ENCODE data around the gene FAM13A. TPM values are rescaled to one million over a fixed set of nuclear protein-coding genes. Genes with fewer than 3 reads are reported as not detected.
"Not testable (repeated sequence)": the region's sequence is repeated elsewhere in the genome, so short reads cannot be mapped to it uniquely, and the experiment has no call there.

FAM13A gene
- total RNA-seq, 2 experiments from 2014 or later = 10.5 TPM

DNA sequence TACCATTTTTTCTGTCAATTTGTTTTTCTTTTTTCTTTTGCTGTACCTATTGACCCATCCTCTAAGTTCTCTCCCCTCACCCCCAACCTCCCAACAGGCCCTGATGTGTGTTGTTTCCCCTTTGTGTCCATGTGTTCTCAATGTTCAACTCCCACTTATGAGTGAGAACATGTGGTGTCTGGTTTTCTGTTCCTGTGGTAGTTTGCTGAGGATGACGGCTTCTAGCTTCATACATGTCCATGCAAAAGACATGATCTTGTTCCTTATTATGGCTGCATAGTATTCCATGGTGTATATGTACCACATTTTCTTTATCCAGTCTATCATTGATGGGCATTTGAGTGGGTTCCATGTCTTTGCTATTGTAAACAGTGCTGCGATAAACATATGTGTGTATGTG, 859 bp upstream of the FAM13A start:
- H3K36me3 Mint-ChIP-seq; DNase-seq; ATAC-seq (ENCODE audit: low read depth); POLR2A ChIA-PET; H3K27me3 Mint-ChIP-seq; H3K4me1 Mint-ChIP-seq; H3K4me3 Mint-ChIP-seq; H3K27ac Mint-ChIP-seq: not testable (repeated sequence)
- H3K9me3 Mint-ChIP-seq = peaks cover 14% of the 10 kb centered on the region

DNA sequence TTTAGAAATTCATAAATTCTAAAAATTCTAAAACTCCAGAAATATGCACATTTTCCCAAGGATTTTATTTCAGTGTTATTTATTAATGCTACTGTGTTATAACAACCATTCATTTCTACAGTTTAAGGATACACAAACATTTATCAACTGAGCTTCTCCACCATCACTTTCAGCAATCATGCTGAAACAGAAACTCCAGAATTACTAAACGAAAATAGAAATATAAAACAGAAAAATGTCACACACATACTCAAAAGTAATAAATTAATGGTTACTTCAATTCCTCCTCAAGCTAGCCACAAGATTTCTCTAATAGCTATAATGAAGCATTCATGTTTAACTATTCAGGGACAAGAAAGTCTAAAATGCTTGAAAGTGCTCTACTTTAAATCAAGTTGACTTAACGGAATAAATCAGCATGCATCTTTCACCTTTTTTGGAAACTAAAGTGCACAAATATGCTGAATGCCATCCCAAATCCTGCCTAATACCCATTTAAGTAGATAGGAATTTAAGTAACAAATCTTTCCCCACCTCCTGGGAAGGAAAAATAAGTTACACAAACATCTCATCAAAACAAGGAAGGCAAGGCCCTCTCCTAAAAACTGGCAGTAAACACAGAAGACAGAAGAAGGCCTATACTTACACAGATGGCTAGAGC, 563 bp downstream of the FAM13A start:
- H3K9me3 Mint-ChIP-seq = peaks cover 7% of the 10 kb centered on the region
- H3K27ac Mint-ChIP-seq = no peak overlapping the region
- POLR2A ChIA-PET = no interaction called here
- peaks cover 2% of the 10 kb centered on the region for H3K36me3 Mint-ChIP-seq
- DNase-seq (no peak), ATAC-seq (ENCODE audit: low read depth) (no peak)
- no peak overlapping the region for H3K4me3 Mint-ChIP-seq
- H3K27me3 Mint-ChIP-seq = peaks cover 3% of the 10 kb centered on the region
- peaks cover 7% of the 10 kb centered on the region for H3K4me1 Mint-ChIP-seq

DNA sequence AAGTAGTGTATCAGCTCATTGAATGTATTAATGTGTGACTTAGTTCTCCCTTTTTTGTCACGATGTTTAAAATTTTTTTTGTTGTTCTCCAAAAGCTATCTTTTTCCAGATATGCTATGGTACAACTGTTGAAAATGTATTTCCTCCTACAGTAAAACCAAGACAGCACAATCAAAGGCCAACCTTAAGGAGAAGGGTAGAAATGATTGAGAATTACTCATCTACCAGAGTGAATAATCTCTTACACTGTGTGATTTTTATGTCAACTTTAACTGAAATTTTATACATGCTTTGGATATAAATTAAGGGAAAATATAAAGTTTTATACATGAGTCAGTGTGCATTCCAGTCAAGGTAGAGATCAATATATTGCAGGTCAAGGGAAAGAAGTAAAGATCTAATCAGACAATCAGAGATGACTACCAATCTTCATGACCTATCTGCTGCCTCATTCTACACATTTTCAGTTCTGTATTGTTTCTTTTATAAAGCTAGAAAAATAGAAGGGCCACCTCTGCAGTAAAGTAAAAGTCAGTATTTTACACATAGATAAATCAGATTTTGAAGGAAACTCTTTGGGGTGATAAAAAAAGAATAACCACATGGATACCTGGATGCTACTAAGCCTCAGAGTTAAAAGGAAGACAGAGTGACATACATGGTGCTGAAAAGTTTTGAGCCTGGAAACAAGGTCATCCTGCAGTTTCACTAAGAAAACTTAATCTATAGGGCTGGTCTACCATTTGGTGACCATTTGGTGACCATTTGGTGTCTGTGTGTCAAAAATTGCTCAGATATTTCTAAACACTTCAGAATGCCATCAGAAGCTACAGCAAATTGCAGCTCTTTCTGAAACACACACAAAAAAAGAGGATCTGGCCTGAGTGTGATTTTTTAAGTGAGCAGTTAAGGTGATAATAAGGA, 1.6 kb downstream of the FAM13A start:
- DNase-seq = no peak
- no peak overlapping the region for H3K27ac Mint-ChIP-seq
- peaks cover 8% of the 10 kb centered on the region for H3K9me3 Mint-ChIP-seq
- POLR2A ChIA-PET = no interaction called here
- H3K36me3 Mint-ChIP-seq = peaks cover 2% of the 10 kb centered on the region
- no peak overlapping the region for H3K4me3 Mint-ChIP-seq
- H3K4me1 Mint-ChIP-seq = peaks cover 7% of the 10 kb centered on the region
- no peak for ATAC-seq (ENCODE audit: low read depth)
- peaks cover 6% of the 10 kb centered on the region for H3K27me3 Mint-ChIP-seq

GRCh38 chr4:89054627-89055026, 2.4 kb downstream of the FAM13A start:
- peaks cover 7% of the 10 kb centered on the region for H3K4me1 Mint-ChIP-seq
- H3K36me3 Mint-ChIP-seq = peaks cover 2% of the 10 kb centered on the region
- ATAC-seq (ENCODE audit: low read depth) (no peak), DNase-seq (no peak)
- POLR2A ChIA-PET = no interaction called here
- H3K27ac Mint-ChIP-seq = no peak overlapping the region
- peaks cover 6% of the 10 kb centered on the region for H3K27me3 Mint-ChIP-seq
- peaks cover 8% of the 10 kb centered on the region for H3K9me3 Mint-ChIP-seq
- no peak overlapping the region for H3K4me3 Mint-ChIP-seq

DNA sequence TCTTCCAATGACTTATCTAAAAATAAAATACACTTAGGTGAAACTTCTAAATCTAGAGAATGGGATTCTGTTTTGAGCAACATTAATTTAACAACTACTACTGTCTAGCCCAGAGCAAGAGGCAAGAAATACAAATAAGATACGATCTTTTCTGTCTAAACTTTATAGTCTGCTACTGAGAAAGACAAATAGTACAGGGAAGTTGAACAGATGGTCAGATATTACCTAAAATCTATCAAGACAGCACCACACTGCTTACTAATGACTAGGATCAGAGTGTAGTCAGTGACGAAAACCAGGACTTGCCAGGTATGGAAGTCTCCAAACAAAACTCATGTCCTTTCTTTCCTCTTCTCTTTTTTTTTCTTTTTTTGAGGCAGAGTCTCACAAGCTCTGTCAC, 7.1 kb downstream of the FAM13A start:
- POLR2A ChIA-PET = no interaction called here
- ATAC-seq (ENCODE audit: low read depth) = no peak
- no peak overlapping the region for H3K27ac Mint-ChIP-seq
- H3K9me3 Mint-ChIP-seq = peaks cover 4% of the 10 kb centered on the region
- H3K36me3 Mint-ChIP-seq = no peaks in the 10 kb centered on the region
- no peaks in the 10 kb centered on the region for H3K4me1 Mint-ChIP-seq
- no peak for DNase-seq
- H3K4me3 Mint-ChIP-seq = no peak overlapping the region
- H3K27me3 Mint-ChIP-seq = peaks cover 6% of the 10 kb centered on the region

DNA sequence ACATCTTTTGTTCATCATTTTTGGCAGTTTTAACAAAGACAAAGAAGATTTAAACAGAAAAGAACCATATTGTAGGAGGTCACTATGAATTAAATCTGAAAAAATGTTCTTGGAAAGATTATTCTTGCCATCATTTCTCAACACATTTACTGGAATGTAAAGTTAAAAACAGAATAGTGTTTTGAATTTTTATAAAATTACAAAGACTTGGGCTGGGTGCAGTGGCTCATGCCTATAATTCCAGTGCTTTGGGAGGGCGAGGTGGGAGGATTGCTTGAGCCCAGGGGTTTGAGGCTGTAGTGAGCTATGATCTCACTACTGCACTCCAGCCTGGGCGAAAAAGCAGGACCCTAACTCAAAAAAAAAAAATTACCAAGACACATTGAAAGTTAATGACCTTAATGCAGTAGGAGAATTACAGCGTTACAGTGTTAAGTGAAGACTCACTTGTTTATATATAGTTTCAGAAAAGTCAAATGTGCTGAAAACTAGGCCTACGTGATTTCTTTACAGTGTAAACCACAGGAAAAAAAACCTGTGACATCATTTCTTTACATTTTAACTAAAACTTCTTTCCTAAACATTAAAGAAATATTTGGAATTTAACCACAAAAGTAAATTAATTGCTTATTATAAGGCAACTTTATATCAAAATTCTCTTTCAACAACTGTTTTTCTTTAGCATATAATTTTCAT, 7.9 kb downstream of the FAM13A start:
- Mint-ChIP-seq H3K36me3 (no peaks in the 10 kb centered on the region), H3K4me3 (no peak overlapping the region), H3K27ac (no peak overlapping the region), H3K9me3 (peaks cover 7% of the 10 kb centered on the region), H3K4me1 (no peaks in the 10 kb centered on the region), H3K27me3 (peaks cover 9% of the 10 kb centered on the region)
- DNase-seq (no peak), ATAC-seq (ENCODE audit: low read depth) (no peak)
- POLR2A ChIA-PET = no interaction called here

- Mint-ChIP-seq H3K36me3 (no peaks in the 10 kb centered on the region), H3K9me3 (peaks cover 3% of the 10 kb centered on the region), H3K27ac (no peak overlapping the region), H3K4me1 (no peaks in the 10 kb centered on the region), H3K4me3 (no peak overlapping the region), H3K27me3 (peaks cover 7% of the 10 kb centered on the region)
- POLR2A ChIA-PET = no interaction called here
- ATAC-seq (ENCODE audit: low read depth) (no peak), DNase-seq (no peak)
Observed at GRCh38 chr4:89044147-89044900, 12.7 kb downstream of the FAM13A start.

- H3K27me3 Mint-ChIP-seq = peaks cover 7% of the 10 kb centered on the region
- POLR2A ChIA-PET = no interaction called here
Observed at GRCh38 chr4:89042055-89042454, 14.9 kb downstream of the FAM13A start.

GRCh38 chr4:89039730-89040338, 17.2 kb downstream of the FAM13A start:
- no peak overlapping the region for H3K27ac Mint-ChIP-seq
- peaks cover 7% of the 10 kb centered on the region for H3K27me3 Mint-ChIP-seq
- DNase-seq (no peak), ATAC-seq (ENCODE audit: low read depth) (no peak)
- POLR2A ChIA-PET = no interaction called here
- no peaks in the 10 kb centered on the region for H3K4me1 Mint-ChIP-seq
- peaks cover 4% of the 10 kb centered on the region for H3K36me3 Mint-ChIP-seq
- peaks cover 8% of the 10 kb centered on the region for H3K9me3 Mint-ChIP-seq
- no peak overlapping the region for H3K4me3 Mint-ChIP-seq

More at GRCh38 chr4:89042055-89042454, 14.9 kb downstream of the FAM13A start:
- peaks cover 2% of the 10 kb centered on the region for H3K36me3 Mint-ChIP-seq
- ATAC-seq (ENCODE audit: low read depth) (no peak), DNase-seq (no peak)
- H3K4me1 Mint-ChIP-seq = no peaks in the 10 kb centered on the region
- H3K27ac Mint-ChIP-seq = no peak overlapping the region
- peaks cover 3% of the 10 kb centered on the region for H3K9me3 Mint-ChIP-seq
- no peak overlapping the region for H3K4me3 Mint-ChIP-seq

DNA sequence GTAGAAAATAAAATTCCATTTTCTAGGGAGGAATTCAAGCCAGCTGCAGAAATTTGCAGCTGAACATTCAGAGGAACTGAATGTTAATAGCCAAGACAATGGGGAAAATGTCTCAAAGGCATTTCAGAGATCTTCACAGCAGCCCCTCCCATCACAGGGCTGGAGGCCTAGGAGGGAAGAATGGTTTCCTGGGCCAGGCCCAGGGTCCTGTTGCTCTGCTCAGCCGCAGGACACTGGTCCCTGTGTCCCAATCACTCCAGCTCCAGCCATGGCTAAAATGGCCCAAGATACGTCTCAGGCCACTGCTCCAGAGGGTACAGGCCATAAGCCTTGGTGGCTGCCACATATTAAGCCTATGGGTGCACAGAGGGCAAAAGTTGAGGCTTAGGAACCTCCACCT, 20.4 kb downstream of the FAM13A start:
- Mint-ChIP-seq H3K27ac (no peak overlapping the region), H3K4me1 (no peaks in the 10 kb centered on the region), H3K4me3 (no peak overlapping the region), H3K9me3 (peaks cover 5% of the 10 kb centered on the region), H3K27me3 (no peaks in the 10 kb centered on the region), H3K36me3 (peaks cover 4% of the 10 kb centered on the region)
- ATAC-seq (ENCODE audit: low read depth) (no peak), DNase-seq (no peak)
- POLR2A ChIA-PET = no interaction called here

DNA sequence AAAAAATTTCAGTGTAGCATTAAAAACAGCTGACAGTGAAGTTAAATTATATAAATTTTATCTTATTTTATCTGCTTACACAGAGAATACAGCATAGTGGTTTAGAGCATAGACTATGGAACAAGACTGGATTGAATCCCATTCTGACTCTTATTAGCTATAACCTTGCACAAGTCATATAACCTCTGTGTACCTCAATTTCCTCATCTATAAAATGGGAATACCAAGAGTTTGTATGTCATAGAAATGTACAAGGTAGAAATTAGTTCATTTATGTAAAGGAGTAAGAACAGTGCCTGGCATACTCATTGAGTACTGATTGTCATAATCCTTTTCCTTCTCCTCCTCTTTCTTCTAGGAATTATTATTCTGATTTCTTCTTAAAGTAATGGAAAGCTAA, 25.7 kb downstream of the FAM13A start:
- Mint-ChIP-seq H3K4me1 (peaks cover 1% of the 10 kb centered on the region), H3K27me3 (peaks cover 7% of the 10 kb centered on the region), H3K27ac (no peak overlapping the region), H3K36me3 (peaks cover 2% of the 10 kb centered on the region), H3K9me3 (peaks cover 5% of the 10 kb centered on the region), H3K4me3 (no peak overlapping the region)
- POLR2A ChIA-PET = no interaction called here
- no peak for ATAC-seq (ENCODE audit: low read depth)
- DNase-seq = no peak

GRCh38 chr4:89029591-89029990, 27.4 kb downstream of the FAM13A start:
- Mint-ChIP-seq H3K9me3 (no peaks in the 10 kb centered on the region), H3K27ac (no peak overlapping the region), H3K4me3 (no peak overlapping the region), H3K27me3 (peaks cover 7% of the 10 kb centered on the region), H3K4me1 (peaks cover 1% of the 10 kb centered on the region), H3K36me3 (no peaks in the 10 kb centered on the region)
- DNase-seq = no peak
- POLR2A ChIA-PET = no interaction called here
- no peak for ATAC-seq (ENCODE audit: low read depth)

DNA sequence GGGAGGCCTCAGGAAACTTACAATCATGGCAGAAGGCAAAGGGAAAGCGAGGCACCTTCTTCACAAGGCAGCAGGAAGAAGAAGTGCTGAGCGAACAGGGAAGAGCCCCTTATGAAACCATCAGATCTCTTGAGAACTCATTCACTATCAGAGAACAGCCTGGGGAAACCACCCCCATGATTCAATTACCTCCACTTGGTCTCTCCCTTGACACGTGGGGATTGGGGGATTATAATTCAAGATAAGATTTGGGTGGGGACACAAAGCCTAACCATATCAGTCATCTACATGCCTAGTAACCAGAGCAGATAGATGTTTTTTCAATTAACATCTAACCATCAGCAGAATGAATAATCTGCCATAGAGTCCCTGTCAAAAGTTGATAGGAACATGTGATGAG, 30.4 kb downstream of the FAM13A start:
- DNase-seq (no peak), ATAC-seq (ENCODE audit: low read depth) (no peak)
- POLR2A ChIA-PET = no interaction called here
- Mint-ChIP-seq H3K27me3 (peaks cover 7% of the 10 kb centered on the region), H3K27ac (no peak overlapping the region), H3K4me1 (peaks cover 1% of the 10 kb centered on the region), H3K4me3 (no peak overlapping the region), H3K36me3 (no peaks in the 10 kb centered on the region), H3K9me3 (no peaks in the 10 kb centered on the region)

Data from activated naive CD8-positive, alpha-beta T cell treated with anti-CD3 and anti-CD28 coated beads, Interleukin-2, amount 10 ng/mL, durations not matched to agents 7 days and 5 days (primary cell).